GM18508 (cell line): Measurements from ENCODE around the gene LFNG.

Source experiments
- ATAC-seq: cut with Tn5 transposase; IDR thresholded peaks from one replicate; pipeline ENCODE4 v1.9.1; 2021; ENCODE audit warnings: moderate number of reproducible peaks; ENCODE audit not compliant: insufficient read depth, unreplicated experiment

The LFNG gene

GRCh38 chr7:2519119-2519930 is at the start of gene LFNG:
Gene LFNG (plus strand): TSS chr7:2519774. CDS start chr7:2519862, 88 bp downstream.
- no peak for ATAC-seq

- no peak for ATAC-seq
Observed at GRCh38 chr7:2470204-2471021, 49.2 kb upstream of the LFNG start.

GRCh38 chr7:2471022-2471329 is 48.6 kb upstream of the LFNG start:
- ATAC-seq = no peak

- no peak for ATAC-seq
Observed at GRCh38 chr7:2471396-2471795, 48.2 kb upstream of the LFNG start.

GRCh38 chr7:2472739-2473138 is 46.8 kb upstream of the LFNG start:
- no peak for ATAC-seq

- no peak for ATAC-seq
Observed at GRCh38 chr7:2473496-2474180, 45.9 kb upstream of the LFNG start.

- no peak for ATAC-seq
Observed at GRCh38 chr7:2474224-2474623, 45.4 kb upstream of the LFNG start.

GRCh38 chr7:2474813-2475677 is 44.5 kb upstream of the LFNG start:
- no peak for ATAC-seq

- ATAC-seq = no peak
Observed at GRCh38 chr7:2475678-2476015, 43.9 kb upstream of the LFNG start.

- ATAC-seq = no peak
Observed at GRCh38 chr7:2476298-2476697, 43.3 kb upstream of the LFNG start, which contains the start of gene GRIFIN. Gene GRIFIN (minus strand): TSS chr7:2476398. CDS start chr7:2476383, 15 bp downstream.

- ATAC-seq = no peak
Observed at GRCh38 chr7:2476776-2477446, 42.7 kb upstream of the LFNG start.

- no peak for ATAC-seq
Observed at GRCh38 chr7:2477447-2478398, 41.9 kb upstream of the LFNG start.

- no peak for ATAC-seq
Observed at GRCh38 chr7:2478399-2478785, 41.2 kb upstream of the LFNG start.

GRCh38 chr7:2478800-2479199 is 40.8 kb upstream of the LFNG start:
- ATAC-seq = no peak

GRCh38 chr7:2479276-2480069 is 40.1 kb upstream of the LFNG start:
- ATAC-seq = no peak

GRCh38 chr7:2480070-2480408 is 39.5 kb upstream of the LFNG start:
- no peak for ATAC-seq

- ATAC-seq = no peak
Observed at GRCh38 chr7:2481195-2481594, 38.4 kb upstream of the LFNG start.
